ENCODE results near the gene PCBP3.
"Not testable (repeated sequence)": the region's sequence is repeated elsewhere in the genome, so short reads cannot be mapped to it uniquely, and the experiment has no call there.

The PCBP3 gene

DNA sequence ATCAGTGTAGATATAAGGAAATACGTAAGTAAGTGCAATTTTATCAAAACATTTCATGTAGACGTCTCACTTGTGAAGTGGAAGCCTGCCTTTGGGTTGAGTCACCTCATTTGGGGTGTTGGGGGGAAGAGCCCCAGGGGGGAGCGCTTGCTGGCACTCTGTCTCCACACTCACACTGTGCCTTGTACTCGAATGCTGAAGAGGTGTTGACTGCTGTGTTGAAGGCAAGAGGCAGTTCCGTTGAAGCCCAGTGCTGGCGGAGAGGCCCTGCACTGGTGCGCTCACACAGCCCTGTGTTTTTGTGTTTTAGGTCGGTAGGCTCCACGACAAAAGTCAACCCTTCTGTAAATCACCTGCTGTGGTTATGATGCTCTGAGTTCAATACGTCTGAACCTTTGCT is 206.1 kb downstream of the PCBP3 start:
- no peak for DNase-seq

DNA sequence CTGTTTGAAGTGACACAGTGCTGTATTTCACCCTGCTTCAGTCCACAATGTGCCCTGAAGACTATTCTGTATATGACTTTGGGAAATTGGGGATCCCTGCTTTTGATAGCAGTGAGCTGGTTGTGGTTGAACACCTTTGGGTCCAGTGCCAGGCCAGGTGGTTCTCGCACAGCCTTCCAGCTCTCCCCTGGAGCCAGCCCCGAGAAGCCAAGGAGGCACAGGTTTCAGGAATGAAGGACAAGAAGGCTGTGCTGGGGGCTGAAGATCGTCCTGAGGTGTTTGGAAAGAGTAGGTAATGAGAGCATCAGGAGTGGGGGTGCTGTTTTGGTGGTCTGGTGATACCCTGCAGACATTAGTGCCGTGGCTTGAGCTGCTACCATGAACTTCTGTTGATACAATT is 206.7 kb downstream of the PCBP3 start:
- no peak for DNase-seq

- not testable (repeated sequence) for DNase-seq
Observed at GRCh38 chr21:45852386-45852785, 208.9 kb downstream of the PCBP3 start.

- no peak for DNase-seq
Observed at GRCh38 chr21:45852886-45853400, 209.4 kb downstream of the PCBP3 start.

DNA sequence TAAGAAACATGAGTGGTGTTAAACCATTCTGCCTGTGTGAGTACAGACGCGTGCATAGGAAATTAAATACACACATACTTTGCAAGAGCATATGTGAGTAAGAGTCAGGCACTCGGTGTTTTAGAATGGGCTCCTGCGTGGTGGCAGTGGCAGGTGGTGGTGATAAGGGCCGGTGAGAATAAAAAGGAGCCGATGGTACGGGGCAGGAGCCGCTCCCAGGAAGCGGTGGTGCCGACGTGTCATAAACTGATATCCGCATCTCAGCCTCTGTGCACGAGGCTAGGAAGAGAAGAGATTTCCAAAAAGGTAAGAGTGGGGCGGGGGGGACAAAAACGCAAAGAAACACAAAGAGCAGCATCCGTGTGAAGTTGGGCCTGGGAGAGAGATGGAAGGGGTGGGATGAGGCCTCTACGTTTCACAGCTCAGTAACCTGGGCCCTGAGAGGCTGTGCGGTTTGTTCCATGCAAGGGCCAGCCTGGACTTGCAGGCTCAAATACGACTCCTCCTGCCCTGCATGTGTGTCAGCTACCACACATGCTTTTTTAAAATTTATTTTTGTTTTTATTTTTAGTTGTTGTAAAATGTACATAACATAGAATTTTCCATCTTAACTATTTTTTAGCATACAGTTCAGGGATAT is 210.3 kb downstream of the PCBP3 start:
- DNase-seq = no peak

- no peak for DNase-seq
Observed at GRCh38 chr21:45854690-45855247, 211.2 kb downstream of the PCBP3 start.

DNA sequence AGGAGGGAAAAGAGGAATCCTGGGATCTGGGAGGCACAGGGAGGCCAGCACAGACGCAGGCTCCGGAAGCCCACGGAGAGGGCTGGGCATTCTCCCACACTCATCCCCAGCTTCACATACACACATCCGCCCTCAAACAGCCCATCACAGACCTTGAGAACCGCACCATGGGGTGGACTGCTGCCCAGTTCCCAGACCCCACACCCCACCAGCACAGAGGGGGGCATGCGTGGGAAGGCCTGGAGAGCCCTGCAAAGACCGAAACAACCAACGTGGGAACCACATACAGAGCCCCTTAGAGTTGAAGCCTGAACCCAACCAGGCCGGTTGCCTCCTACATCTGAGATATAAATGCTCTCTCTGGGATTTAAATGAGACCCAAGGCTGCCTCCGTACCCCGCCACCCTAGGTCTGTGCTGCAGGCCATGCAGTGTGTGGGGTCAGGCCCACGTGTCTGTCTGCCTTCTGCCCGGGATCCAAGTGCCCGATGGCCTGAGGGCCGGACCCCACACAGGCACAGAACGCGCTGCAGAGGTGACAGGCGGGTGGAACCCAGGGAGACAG is 211.8 kb downstream of the PCBP3 start:
- no peak for DNase-seq

GRCh38 chr21:45856442-45856841 is 212.9 kb downstream of the PCBP3 start:
- no peak for DNase-seq

DNA sequence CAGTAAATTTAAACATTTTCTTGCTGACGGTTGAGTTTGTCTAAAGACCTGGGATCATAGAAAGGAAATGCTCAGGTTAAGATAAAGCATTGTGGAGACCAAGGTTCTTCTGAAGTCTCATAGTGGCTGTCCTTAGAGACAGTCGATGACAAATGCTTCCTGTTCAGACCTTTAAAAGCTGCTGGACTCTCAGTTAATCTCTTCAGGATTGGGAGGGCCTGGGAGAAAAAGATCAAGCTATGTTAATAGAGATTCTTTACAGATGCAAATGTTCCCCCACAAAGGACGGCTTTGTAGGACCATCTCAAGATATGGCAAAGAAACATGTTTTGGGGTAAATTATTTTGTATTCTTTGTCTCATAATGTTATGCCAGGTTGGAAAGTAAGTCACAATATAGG is 213.4 kb downstream of the PCBP3 start:
- no peak for DNase-seq

DNA sequence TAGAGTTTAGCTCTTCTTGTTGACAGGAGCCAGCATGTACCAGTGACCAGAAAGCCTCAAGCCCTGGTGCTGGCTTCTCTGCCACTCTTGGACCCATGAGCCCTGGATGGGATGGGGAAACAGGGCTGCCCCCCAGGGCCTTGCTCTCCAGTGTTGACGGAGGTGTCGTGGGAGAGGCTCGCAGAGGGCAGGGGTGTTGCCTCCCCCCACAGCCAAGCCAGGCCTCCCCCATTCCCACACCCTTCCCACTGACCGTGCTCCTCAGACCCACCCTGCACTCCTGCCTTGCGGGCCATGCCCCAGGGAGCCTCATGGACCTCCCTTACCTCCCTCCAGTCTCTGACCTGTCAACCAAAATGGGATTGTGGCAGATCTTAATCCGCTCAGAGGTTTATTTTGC is 214.2 kb downstream of the PCBP3 start:
- no peak for DNase-seq

GRCh38 chr21:45858180-45858579 is 214.7 kb downstream of the PCBP3 start:
- DNase-seq = no peak

DNA sequence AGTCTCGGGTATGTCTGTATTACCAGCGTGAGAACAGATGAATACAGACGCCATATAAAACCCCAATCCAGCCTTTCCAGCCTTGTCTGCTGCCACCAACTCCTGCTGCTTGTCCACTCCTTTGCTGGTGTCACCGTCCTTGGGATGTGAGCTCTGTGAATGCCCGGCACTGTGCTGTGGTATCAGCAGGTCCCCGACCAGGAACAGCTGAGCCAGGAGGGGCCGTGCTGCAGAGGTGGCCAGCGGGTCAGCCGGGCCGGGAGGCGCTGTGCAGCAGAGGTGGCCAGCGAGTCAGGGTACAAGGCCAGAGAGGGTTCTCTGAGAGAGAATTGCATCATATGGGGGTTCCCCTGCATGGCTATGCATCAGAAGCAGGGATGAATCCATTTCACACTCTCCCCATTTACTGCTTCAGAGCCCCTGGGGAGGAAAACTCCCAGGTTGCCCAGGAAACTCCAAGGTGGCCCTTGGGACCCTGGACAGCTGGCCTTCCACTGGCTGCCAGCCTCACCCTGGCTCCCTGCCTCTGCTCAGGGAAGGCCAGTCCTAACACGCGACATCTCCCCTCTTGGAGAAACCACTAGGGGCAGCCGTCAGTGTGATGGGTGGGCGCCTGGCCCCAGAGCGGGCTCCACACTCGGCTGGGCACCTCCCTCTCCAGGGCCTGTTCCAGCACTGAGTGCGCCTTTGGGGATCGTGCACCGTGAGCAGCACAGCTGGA is 215.7 kb downstream of the PCBP3 start:
- no peak for DNase-seq

- no peak for DNase-seq
Observed at GRCh38 chr21:45859762-45860357, 216.3 kb downstream of the PCBP3 start.

- no peak for DNase-seq
Observed at GRCh38 chr21:45860493-45861155, 217.1 kb downstream of the PCBP3 start.

DNA sequence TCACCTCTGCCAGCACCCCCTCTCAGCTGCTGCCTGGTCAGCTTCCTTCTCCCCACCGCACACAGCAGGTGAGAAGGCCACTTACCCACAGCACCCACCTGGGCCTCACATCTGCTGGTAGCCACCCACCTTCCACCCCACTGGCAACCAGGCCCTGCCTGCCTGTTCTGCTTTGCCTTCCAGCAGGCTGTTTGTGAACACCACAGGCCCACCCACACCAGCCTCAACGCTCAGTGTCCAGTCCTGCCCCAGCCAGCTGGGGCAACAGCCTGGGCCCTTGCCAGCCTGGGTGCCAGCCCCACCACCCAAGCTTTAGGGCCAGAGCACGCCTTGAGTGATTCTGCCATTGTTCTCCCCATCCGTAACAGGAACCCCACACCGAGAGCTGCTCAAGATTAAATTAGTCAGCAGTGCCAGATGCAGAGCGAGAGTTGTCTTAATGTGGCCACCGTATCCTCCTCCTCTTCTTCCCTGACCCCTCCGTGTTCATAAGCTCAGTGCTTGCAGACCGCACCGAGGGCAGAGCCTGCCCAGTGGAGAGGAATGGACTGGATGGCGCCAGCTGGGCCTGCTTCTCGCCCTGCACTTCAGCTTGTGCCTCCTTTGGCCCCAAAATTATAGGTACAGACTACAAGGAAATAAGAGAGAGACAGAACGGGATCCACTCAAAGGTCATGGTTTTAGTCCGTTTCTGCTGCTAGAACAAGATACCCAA is 217.8 kb downstream of the PCBP3 start:
- no peak for DNase-seq

DNA sequence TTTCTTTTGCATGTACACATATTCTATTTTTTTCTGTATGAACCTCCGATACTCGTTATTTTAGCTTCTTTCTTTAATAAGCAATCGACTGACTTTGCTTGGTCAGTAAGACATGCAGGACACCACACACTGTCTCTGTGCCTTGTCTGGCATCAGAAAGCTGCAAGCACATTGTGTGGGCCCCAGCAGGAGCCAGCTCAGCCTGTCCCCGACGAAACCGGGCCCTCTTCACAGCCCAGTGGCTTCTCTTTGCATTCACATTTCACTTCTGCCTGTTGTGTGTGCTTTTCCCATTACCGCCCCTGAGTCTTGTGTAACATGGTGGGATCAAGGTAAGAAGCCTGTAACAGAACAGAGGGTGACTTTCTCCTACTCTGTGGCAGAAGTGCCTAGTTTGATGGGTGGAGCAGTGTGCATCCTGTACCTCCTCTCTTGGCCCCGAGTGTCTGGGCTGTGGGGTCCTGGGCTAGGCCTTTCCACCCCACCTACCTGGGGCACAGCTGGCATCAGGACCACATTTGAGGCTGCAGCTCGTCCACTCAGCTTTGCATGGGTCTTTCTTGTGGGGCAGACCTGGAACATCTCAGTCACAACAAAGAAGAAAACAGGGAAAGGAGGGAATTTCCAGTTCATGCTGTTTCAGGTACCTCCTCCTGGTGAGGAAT is 219.2 kb downstream of the PCBP3 start:
- no peak for DNase-seq

- no peak for DNase-seq
Observed at GRCh38 chr21:45863267-45863666, 219.7 kb downstream of the PCBP3 start.

GRCh38 chr21:45863751-45864150 is 220.2 kb downstream of the PCBP3 start:
- DNase-seq = no peak

- DNase-seq = no peak
Observed at GRCh38 chr21:45864436-45864835, 220.9 kb downstream of the PCBP3 start.

DNA sequence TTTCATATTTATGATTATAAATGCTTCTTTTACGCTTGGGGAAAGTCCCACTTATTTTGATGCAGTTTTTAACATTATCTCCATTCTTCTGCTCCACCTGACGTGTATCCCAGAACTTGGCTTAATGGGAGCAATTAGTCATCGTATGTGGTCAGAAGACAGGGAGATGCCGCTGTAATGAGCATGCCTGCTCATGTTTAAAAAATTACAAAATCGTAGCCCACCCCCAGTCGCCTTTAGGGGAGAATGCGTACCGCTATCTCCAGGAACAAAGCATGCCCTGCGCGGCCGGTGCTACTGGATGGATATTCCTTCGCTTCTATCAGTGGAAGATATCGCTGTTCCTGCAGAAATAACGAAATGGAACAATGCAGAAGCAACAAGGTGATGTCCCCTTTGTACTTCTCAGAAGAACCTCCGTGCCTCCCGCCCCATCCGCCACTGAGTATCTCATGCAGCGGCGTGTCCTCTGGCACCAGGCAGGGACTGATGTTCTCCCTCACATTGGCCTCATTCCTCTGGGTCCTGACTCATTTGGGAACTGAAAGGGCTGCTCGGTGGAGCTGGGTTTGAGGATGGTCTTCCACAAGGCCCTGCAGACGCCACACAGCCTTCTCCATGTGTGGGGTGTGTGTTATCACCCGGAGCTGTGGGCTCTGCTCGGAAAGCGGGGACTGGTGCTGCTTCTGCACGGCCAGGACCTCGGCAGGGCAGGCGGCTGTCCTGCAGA is 221.7 kb downstream of the PCBP3 start:
- no peak for DNase-seq

DNA sequence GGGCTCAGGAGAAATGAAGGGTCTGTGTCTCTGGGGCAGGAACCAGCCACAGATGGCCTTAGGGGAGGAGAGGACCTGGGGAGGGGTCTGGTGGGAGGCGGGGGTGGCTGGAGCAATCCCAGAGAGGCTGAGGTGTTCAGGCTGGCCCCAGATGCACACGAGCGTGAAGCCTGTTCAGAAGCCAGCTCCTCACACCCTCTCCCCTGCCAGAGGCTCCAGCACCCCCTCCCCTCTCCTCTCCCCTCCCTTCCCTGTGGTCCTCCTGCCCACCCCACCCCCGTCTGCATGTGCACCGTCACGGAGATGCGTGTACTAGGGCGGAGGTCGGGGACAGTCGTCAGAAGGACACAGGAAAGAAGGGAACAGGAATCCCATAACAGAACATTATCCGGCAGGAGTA is 223.0 kb downstream of the PCBP3 start:
- no peak for DNase-seq
